HG03457 (cell line): ENCODE results near the gene MMP24OS.
A peak's percentile ranks its signal among the peaks of the same experiment; 100 is the strongest.
"Not testable (repeated sequence)": the region's sequence is repeated elsewhere in the genome, so short reads cannot be mapped to it uniquely, and the experiment has no call there.

Experiments used
- ATAC-seq: cut with Tn5 transposase; IDR thresholded peaks from one replicate; pipeline ENCODE4 v1.9.1; 2021; ENCODE audit warnings: moderate number of reproducible peaks; ENCODE audit not compliant: unreplicated experiment

MMP24OS gene

DNA sequence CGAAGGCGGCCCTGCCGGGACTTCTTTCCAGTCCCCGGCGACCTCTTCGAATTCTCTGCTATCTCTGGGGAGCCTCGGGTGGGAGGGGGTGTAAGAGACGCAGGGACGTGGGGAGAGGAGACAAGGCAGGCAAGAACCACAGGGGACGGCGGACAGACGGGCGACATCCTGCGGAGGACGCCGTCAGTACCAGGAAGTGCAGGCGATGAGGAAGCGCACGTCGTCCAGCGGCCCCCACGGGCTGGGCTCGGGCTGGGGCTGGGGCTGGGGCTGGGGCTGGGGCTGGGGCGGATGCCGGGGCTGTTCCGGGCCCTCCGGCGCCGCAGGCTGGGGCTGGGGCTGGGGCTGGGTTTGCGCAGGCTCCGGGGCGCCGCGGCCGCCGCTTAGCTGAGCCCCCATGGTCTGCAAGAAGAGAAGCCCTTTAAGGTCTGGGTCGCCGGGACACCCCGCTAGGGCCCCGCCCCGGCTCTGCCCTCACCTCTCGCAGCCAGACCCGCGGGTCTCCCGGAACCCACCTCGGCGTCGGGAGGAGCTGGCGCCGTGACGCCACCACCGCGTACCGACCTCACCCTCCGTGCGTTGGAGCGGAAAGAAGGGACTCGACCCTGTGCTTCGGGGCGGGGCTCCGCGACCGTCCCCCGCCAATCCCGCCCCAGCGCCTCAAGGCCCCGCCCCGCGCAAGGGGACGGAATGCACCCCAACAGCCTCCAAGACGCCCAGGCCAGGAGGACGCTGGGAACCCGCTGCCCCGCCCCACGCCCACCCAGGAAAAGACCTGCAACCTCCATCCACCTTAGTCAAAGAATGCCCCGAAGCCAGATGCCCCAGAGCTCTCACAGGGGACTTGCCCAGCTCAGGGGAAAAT is at the start of gene MMP24OS:
Gene MMP24OS (minus strand): TSS at position 592 of the 865 bp plus-strand sequence. CDS start 193 bp downstream, at position 399.
- peak; percentile 58 for ATAC-seq

DNA sequence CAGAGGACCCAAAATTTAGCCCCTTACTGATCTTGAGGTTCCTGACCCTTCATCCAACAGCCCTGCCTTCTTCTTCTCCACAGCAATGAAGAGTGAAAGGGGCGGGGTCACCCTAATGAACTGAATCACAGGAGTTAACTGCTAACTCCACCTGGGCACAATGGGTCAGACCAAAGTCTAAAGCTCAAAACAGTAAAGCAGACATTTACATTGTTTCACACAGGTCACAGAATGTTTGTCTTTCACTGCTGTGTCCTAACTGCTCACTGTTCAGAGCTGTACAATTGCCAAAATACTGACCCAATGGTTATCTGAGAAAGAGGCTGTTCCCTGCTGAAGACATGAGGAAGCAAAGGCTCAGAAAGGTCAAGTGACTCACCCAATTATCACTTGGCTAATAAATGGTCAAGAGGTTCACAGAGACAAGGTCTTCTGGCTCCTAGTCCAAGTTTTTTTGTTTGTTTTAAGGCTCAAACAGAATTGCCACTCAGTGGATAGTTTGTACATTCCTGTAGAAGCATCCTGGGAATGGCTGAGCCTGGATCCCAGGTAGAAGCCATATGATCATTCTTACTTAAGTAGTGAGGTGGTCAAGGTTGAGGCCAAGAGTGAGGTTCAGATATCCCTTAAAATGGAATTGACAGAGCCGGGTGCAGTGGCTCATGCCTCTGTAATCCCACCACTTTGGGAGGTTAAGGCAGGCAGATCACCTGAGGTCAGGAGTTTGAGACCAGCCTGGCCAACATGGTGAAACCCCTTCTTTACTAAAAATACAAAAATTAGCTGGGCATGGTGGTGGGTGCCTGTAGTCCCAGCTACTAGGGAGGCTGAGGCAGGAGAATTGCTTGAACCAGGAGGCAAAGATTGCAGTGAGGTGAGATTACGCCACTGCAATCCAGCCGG is 49.4 kb upstream of the MMP24OS start:
- ATAC-seq, result no peak

DNA sequence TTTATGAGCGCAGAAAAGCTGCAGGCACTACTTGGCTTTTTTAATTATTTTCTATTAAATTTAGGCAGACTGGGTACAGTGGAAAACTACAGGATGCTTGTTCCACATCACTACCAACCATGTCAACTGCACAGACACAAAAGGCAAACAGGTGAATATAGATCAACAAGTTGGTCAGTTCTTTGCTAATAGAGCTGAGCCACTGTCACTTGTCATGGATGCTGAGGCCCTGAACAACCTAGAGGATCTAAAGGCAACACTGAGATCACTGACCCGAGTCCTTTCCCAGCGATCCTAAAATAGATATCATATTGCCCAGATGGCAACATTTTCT is 48.8 kb upstream of the MMP24OS start:
- no peak for ATAC-seq

DNA sequence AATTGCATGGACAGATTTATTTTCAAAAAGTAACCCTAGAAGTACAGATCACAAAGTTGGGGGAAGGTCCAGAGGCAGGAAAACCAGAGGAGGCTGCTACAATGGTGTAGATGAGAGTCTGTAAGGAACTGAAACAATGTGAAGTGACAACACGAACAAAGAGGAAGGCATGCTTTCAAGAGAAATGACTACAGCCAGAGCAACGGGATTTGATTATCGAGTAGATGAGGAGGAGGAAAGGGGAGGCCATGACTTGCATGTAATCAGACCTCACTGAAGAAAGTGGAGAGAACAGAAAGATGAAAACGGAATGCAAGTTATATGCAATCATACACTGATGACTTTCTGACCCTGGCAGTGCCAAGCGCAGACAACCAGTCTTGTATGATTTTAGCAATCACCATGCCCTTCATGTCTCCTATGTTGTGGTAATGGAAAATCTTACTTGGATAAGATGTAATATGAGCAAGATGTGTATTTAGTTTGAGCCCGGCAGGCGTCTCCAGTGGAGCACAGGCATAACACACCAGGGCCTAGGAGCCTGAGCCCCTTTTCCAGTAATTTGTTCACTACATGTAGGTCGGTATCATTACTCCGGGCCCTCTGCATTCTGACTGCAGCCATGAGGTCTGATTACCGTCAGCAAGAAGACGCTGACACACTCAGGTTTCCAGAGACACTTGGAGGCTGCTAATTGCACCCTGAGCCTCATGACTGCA is 48.3 kb upstream of the MMP24OS start:
- no peak for ATAC-seq

DNA sequence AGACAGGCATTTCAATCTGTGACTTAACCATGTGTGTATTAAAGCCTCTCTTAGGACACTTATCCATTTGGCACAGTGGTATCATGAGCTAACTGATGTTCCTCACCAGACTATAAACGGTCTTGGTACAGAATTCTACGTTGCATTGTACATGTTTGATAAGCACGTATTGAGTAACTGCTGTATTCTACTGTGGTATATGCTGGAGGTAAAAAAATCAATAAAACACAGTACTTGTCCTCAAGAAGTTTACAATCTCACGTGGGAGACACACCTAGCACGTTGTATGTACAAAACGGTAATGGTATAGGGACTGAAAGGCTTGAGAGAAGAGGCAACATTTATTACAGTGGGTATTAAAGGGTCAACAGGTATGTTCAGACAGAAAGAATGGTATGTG is 47.5 kb upstream of the MMP24OS start:
- no peak for ATAC-seq

DNA sequence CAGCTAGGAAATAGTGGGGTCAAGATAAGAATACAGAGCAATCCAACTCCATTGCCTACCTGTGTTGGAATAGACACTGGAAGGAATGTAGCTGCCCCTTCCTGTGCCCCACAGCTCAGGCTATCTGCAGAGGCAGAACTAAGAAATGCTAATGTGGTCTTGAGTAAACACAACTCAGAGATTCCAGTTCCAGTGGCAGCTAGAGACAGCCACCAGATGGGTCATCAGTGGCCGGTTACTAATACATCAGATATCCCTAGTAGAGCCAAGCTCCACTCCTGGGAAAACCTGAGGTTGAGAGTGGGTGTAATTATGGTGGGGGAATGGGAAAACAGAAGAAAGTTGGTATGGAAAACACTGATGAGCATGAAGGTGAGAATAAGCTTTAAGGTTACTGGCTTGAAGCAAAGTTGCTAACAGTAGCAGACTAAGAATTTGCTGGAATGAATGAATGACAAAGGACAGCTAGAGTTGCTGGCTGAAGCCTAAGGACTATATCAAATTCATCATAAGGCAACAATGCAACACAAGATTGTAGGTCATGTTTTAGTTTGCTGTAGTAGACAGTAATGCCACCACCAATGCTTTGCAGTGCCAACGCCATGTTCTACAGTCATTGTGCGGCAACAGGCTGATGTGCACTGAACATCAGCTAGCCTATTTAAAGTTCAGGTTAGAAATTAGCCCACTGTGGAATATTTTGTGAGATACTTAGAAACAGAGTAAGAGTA is 42.6 kb upstream of the MMP24OS start:
- no peak for ATAC-seq

DNA sequence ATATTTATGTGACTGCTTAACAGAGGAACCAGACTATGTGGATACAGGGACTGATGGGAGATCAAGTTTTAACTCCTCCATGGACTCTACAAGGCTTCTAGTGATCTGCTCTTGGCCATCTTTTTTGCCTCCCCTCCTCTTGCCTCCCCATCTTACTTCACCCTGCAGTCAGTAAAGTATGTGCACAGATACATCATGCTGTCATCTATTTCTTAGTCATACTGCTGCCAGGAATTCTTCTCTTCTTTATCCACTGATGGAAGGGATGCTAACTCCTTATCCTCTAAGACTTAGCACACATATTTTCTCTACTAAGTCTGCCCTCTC is 41.9 kb upstream of the MMP24OS start:
- no peak for ATAC-seq

DNA sequence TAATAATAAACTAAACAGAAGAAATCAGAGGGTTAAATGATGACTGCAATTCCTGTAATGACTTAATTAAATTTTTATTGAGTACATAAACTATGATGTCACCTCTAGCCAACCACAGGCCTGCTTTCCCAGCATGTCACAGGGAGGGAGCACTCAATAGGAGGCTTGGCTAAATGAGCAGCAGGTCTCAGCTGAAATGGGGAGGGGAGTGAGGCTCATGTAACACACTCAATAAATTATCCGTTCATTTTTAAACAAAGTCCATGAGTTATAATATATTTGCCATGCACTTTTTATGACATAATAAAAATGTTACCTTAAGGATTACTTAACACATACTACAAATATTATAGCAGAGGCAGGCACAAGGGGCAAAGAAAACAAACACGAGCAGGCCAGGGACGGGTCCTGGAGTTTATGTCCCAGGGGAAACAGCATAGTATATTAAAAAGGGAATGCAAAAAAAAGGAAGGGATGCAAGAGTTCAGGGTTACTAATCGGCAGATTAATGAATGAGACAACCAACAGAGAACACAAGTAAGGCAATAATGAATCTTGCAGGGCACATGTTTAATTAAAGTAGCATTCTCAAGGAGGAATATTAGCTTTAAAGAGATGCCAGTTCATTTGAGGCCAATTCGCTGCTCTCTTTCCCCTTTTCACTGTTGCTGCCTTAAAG is 41.4 kb upstream of the MMP24OS start:
- ATAC-seq, result no peak

DNA sequence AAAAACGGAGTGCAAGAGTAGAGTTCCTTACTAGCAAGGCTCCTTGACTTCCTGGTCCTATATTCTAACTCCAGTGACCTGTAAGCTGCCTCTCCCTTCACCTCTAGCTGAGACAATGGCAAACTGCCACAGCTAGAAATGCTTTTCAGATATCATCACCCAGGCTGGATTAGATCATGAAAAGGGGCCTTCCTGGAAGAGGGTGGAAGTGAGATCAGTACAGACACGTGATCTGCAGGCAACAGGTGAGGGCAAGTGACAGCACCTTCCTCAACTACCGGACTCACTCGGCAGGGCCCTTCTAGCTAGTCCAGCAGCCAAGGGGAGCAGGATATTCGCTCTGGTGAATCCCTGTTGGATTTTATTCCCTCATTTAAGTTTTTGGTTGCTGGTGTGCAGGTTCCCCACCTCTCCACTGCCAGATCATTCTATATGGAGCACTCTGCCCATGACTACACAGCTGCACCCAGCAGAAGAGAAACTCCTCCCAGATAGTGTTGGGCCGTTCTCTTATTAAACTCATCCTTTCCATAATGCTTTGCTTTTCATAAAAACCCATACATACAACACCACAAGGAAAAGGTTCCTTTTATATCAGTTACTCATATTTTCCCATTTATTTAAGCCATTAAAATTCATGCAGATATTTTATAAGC is 40.7 kb upstream of the MMP24OS start:
- no peak for ATAC-seq

DNA sequence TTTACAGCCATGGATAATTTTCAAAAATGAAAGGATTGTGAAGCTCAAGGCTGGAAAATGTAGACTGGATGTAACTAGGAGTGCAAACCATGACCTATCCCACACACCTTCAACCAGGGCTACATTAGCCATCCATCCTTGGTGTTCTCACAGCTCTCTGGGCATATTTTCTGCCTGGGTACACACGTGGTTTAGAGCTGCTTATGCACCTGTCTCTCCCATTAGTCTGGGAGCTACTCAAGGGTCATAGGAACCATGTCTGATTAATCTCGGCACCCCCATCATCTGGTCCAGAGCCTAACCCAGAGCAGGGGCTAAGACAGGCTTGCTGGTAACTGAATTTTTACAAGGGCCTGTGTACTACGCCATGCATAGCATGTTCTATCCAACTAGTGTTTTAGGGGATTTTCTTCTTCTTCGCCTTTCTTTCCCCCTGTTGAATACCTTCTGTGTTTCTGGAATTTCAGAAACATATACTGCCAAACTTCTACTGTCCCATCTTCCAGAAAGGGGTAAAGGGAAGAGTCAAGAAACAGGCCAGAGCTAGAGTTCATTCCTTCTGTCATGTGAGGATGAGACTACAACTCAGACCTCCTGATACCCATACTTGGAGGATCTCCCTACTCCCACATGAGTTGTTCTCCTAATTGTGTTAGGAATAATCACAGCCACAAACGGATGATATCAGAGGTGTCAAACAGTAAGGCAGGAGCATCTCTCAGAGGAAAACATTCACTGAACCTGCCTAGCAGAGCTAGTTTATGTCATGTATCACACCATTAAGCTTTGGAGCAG is 39.7 kb upstream of the MMP24OS start:
- ATAC-seq, result no peak

DNA sequence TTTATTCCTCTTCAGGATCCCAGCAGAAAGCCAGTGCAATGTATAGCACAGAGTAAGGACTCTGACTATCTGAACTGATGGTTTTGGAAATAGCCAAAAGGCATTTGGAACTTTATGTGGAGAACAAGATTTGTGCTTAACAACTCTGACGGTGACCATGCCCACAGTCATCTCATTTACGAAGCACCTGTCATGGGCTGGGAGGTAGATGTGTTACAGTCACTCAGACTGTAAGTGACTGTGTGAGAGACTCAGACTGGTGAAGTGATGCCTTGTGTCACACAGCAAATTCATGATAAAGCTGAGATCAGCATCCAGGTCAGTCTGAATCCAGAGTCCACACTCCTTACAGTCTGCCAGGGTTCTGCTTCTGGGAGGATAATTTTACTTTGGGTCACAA is 38.2 kb upstream of the MMP24OS start:
- no peak for ATAC-seq

DNA sequence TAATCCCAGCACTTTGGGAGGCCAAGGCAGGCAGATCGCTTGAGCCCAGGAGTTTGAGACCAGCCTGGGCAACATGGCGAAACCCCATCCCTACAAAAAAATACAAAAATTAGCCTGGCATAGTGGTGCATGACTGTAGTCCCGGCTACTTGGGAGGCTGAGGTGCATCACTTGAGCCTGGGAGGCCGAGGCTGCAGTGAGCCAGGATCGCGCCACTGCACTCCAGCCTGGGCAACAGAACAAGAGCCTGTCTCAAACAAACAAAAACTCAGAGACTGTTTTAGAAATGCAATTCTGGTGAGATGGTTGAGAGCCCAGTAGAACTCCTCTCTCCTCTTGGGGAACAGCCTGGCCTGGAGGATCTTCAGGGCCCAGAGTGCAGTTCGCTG is 37.7 kb upstream of the MMP24OS start:
- ATAC-seq, result not testable (repeated sequence)

DNA sequence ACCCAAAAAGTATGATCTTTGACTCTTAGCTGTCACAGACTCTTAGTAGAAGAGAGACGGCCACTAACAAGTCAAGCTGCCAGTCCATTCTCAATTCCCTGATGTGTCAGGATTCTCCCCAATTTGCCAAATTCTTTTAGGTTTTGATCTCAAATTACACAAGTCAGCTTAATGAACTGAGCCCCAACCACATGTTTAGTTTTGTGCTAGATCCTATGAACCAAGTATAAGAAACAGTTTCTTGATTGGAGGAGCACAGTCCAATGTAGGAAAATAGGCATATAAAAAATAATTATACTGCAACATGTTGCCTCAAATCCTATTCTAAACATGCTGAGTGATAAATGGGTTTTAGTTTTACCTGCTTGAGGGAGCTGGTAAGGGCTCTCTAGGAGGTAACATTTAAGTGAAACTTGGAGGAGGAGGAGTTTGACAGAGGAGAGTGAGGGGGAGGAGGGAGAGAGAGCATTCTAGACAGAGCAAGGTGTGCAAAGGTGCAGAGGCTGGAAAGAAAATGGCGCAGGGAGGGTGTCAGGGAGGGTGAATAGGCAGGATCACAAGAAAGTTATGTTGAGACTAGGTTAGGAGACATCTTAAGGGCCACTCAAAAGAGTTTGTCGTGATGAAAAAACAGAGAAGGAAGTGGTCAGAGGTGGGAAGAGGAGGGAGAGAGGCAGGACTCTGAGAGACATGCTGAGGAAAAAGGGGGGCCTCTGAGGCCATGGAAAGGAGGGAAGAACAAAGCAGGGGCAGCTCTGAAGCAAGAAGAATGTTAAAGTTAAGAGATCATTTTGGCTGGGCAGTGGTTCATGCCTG is 37.1 kb upstream of the MMP24OS start:
- no peak for ATAC-seq

DNA sequence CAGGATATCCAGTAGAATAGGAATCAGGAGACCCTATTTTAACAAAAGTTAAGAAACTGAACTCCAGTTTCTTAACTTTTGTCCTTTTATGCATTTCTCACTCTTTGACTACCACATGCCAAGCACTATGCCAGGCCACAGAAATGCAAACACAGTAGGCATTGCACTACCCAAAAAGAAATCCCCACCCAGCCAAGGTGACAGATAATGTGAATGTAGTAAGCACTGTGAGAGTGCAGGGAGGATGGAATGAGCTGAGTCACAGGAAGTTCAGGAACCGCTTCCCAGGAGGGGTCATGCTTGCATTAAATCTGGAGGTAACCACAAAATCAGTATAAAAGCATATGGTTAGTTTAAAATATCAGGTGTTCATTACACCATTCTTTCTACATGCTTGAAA is 34.4 kb upstream of the MMP24OS start:
- ATAC-seq, result no peak

DNA sequence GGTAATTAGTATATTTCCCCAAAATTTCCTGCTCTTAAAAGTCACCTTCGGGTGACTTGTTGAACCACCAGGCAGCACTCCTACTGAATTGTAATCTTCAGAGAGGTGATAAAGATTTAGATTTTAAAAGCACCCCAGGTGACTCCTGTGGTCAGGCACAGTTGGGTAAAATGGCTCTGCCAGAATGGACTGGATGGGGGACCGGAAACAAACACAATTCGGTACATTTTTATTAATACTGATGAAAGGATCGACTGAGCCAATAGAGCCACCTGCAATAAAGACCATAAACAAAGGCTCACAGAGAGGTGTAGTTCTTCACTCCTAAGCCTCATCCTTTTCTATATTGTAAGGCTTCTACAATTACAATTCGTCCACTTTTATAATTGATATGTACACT is 33.9 kb upstream of the MMP24OS start:
- no peak for ATAC-seq

DNA sequence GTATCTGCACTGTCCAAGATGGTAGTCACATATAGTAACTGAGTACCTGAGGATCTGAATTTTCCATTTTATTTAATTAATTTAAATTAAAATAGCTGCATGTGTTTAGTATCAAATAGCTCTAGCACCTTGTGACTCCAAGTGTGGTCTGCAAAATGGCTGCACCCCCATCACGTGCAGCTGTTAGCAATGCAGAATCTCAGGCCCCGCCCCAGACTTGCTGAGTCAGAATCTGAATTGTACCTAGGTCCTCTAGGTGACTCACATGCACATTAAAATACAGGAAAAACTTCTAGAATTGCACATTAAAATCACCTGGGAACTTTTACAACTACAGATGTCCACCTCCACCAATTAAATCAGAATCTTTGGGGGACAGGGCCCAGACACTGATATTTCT is 33.5 kb upstream of the MMP24OS start:
- ATAC-seq, result no peak

DNA sequence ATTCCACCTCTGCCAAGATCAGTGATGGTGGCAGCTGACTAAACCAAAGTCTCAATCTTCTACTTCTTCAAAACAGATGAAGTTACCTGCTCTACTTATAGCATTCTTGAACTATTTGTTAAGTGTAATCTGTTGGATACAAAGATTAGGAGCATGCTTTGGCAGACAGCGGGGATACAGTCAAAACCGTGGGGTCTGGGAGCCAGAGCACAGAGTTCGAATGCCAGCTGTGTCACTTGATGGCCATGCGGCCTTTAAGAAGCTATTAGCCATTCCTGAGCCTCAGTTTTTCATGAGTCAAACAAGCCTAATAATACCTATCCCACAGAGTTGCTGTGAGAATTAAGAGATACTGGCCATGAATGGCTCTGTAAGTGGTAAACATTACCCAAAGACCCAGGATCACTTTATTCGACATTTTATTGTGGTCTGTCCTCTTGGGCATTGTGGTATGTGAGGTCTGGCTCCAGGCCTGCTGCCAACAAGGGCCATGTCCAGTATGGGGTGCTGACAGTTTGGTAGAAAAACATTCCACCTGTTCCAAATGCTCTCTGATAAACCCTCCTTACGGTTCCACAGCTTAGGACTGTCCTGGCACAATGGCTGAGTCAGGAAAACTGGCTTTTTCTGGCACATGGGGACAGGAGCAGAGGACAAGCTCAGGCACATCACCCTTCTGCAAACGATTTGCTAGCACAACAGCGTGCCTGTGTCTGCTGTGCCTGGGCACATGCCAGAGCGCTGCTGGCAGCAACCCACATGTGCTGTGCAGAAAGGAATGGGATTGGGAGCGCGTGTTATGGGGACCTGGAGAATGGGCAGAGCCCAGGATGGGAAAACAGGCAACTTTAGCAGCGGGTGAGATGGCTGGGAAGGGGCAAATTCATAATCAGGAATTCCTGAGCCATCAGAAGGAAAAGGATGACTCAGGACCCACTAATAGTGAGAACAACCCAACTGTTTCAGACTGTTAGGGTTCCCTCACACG is 30.0 kb upstream of the MMP24OS start:
- ATAC-seq, result no peak
